Measurements from ENCODE around the gene PEX13. TPM values are rescaled to one million over a fixed set of nuclear protein-coding genes. Genes with fewer than 3 reads are reported as not detected.
"Not testable (repeated sequence)": the region's sequence is repeated elsewhere in the genome, so short reads cannot be mapped to it uniquely, and the experiment has no call there.

PEX13 gene
- total RNA-seq, 1 donor from 2014 or later, result 24.0 TPM

DNA sequence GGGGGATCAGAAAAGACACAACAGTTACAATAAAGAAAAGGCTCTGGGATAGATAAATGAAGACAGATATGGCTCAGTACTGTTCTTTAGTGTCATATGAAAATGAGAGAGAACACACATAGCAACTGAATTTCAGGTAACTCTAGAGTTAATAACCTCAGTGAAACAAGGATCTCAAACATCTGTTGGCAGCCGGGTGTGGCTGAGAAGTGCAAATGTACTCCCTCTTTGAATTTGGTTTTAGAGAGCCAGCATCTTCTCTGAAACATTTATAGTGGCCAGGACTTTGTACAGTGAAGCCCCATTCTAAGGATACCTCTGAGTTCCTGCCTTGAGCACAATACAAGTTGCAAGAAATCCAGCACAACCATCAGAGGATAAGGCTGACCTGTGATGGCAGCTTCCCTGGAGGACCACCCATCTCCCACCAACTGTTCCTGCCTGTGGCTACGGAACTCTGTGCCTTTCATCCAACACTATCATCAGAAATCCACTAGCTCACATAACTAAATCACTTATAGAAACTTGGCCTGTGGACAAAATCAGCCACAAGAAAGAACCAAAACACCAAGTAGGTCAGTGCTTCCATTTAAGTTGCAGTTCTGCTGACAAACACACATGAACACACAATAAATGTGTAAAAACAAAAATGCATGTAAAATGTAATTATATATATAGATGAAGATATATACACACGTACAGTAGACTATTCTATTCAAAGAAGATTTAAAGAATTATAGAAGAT is 37.3 kb upstream of the PEX13 start:
- no peaks in the 10 kb centered on the region for H3K9me3 ChIP-seq (ENCODE audit: control insufficient read depth in 3 of 3, low read length in 3 of 3)
- H3K4me3 ChIP-seq (ENCODE audit: low read length in 3 of 3), result no peak overlapping the region
- no peak overlapping the region for H3K27ac ChIP-seq (ENCODE audit: low read depth, low read length)
- peaks cover 0 to 3% (median 0%) of the 10 kb centered on the region in 3 donors for H3K36me3 ChIP-seq (ENCODE audit: control insufficient read depth in 3 of 3, insufficient read depth in 3 of 3, low read length in 3 of 3)
- H3K27me3 ChIP-seq (ENCODE audit: control insufficient read depth in 3 of 3, insufficient read depth in 3 of 3, low read length in 3 of 3), result no peaks in the 10 kb centered on the region
- H3K9ac ChIP-seq (ENCODE audit: low read depth in 1 of 3, low read length in 3 of 3), result no peak overlapping the region
- H3K4me1 ChIP-seq (ENCODE audit: control insufficient read depth in 3 of 3, insufficient read depth in 3 of 3, low read length in 3 of 3), result no peaks in the 10 kb centered on the region

DNA sequence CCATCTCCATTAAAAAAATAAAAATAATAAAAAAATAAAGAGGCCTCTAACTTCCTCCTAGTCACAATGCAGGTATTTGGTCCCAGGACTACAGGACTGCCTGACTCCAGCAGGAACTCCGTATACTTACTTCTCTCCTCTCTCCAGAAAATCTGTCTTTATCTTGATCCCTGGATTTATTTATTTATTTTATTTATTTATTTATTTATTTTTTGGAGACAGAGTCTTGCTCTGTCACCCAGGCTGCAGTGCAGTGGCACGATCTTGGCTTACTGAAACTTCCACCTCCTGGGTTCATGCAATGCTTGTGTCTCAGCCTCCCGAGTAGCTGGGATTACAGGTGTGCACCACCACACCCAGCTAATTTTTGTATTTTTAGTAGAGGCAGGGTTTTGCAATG is 35.5 kb upstream of the PEX13 start:
- H3K9ac ChIP-seq (ENCODE audit: low read depth in 1 of 3, low read length in 3 of 3); H3K27me3 ChIP-seq (ENCODE audit: control insufficient read depth in 3 of 3, insufficient read depth in 3 of 3, low read length in 3 of 3); H3K27ac ChIP-seq (ENCODE audit: low read depth, low read length); H3K36me3 ChIP-seq (ENCODE audit: control insufficient read depth in 3 of 3, insufficient read depth in 3 of 3, low read length in 3 of 3); H3K9me3 ChIP-seq (ENCODE audit: control insufficient read depth in 3 of 3, low read length in 3 of 3); H3K4me3 ChIP-seq (ENCODE audit: low read length in 3 of 3); H3K4me1 ChIP-seq (ENCODE audit: control insufficient read depth in 3 of 3, insufficient read depth in 3 of 3, low read length in 3 of 3): not testable (repeated sequence)

DNA sequence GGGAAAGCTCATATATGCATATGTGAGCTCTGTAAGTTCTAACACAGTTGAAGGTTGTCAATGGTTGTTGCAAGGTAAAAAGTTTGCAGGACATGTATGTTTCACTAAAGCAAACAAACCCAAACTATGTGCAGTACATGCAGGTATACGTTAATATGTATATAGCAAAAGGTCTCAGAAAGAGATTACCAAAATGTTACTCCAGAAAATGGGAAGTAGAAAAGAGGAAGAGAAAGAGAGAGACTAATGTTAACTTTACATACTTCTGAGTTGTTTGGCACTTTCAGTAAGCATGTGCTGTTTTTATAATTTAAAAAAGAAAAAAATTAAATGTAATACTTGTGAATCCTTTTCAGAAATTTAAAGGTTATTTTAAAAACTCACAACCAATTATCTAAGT is 32.8 kb upstream of the PEX13 start:
- Histone ChIP-seq H3K4me1 (ENCODE audit: control insufficient read depth in 3 of 3, insufficient read depth in 3 of 3, low read length in 3 of 3) (no peaks in the 10 kb centered on the region), H3K9ac (ENCODE audit: low read depth in 1 of 3, low read length in 3 of 3) (no peak overlapping the region), H3K27ac (ENCODE audit: low read depth, low read length) (no peak overlapping the region), H3K9me3 (ENCODE audit: control insufficient read depth in 3 of 3, low read length in 3 of 3) (no peaks in the 10 kb centered on the region), H3K4me3 (ENCODE audit: low read length in 3 of 3) (no peak overlapping the region), H3K36me3 (ENCODE audit: control insufficient read depth in 3 of 3, insufficient read depth in 3 of 3, low read length in 3 of 3) (no peaks in the 10 kb centered on the region), H3K27me3 (ENCODE audit: control insufficient read depth in 3 of 3, insufficient read depth in 3 of 3, low read length in 3 of 3) (no peaks in the 10 kb centered on the region)

DNA sequence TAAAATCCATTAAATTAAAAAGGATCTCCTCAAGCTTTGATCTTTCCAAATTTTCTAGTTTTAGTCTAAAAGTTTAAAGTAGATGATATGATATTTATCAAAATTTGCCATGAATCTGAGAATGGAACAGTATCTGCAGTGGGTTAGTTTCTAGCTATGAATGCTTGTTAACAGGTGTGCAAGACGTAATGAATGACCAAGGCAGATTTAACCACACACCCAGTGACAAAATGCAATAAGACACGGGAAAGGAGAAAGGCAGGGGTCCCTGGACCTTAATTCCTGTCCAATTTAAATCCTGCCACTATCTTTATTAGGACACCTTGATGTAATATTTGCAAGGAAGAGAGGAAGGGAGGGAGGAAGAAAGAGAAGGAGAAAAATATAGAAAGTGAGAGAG is 30.5 kb upstream of the PEX13 start:
- no peaks in the 10 kb centered on the region for H3K36me3 ChIP-seq (ENCODE audit: control insufficient read depth in 3 of 3, insufficient read depth in 3 of 3, low read length in 3 of 3)
- H3K9ac ChIP-seq (ENCODE audit: low read depth in 1 of 3, low read length in 3 of 3), result no peak overlapping the region
- no peak overlapping the region for H3K4me3 ChIP-seq (ENCODE audit: low read length in 3 of 3)
- no peak overlapping the region for H3K27ac ChIP-seq (ENCODE audit: low read depth, low read length)
- H3K27me3 ChIP-seq (ENCODE audit: control insufficient read depth in 3 of 3, insufficient read depth in 3 of 3, low read length in 3 of 3), result no peaks in the 10 kb centered on the region
- peaks cover 0 to 4% (median 0%) of the 10 kb centered on the region in 3 donors for H3K9me3 ChIP-seq (ENCODE audit: control insufficient read depth in 3 of 3, low read length in 3 of 3)
- no peaks in the 10 kb centered on the region for H3K4me1 ChIP-seq (ENCODE audit: control insufficient read depth in 3 of 3, insufficient read depth in 3 of 3, low read length in 3 of 3)

DNA sequence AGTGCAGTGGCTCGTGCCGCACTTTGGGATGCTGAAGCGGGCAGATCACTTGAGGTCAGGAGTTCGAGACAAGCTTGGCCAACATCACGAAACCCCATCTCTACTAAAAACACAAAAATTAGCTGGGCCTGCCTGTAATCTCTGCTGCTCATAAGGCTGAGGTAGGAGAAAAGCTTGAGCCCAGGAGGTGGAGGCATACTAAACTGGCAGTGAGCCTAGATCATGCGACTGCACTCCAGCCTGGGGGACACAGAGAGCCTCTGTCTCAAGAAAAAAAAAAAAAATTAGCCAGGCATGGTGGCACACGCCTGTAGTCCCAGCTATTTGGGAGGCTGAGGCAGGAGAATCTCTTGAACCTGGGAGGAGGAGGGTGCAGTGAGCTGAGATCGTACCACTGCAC is 29.9 kb upstream of the PEX13 start:
- H3K27ac ChIP-seq (ENCODE audit: low read depth, low read length); H3K4me1 ChIP-seq (ENCODE audit: control insufficient read depth in 3 of 3, insufficient read depth in 3 of 3, low read length in 3 of 3); H3K4me3 ChIP-seq (ENCODE audit: low read length in 3 of 3); H3K9ac ChIP-seq (ENCODE audit: low read depth in 1 of 3, low read length in 3 of 3); H3K36me3 ChIP-seq (ENCODE audit: control insufficient read depth in 3 of 3, insufficient read depth in 3 of 3, low read length in 3 of 3); H3K9me3 ChIP-seq (ENCODE audit: control insufficient read depth in 3 of 3, low read length in 3 of 3); H3K27me3 ChIP-seq (ENCODE audit: control insufficient read depth in 3 of 3, insufficient read depth in 3 of 3, low read length in 3 of 3): not testable (repeated sequence)

DNA sequence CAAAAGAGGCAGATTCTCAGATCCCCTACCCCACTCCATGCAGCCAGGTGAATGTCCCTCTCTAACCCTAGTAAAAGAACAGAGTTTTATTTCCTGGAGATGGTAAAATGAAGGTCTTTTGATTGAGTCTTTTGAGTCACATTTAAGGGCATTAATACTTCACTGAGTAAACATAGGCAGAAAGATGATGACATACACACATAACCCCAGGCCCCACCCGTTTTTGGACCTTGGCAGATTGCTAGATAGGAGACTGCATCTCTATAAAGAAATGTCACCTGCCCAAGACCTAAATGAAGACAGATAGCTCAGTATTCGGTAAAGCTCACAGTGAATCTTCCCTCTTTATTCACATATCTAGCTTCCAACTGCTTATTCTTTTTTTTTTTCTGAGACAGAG is 28.3 kb upstream of the PEX13 start:
- H3K27ac ChIP-seq (ENCODE audit: low read depth, low read length), result no peak overlapping the region
- H3K4me3 ChIP-seq (ENCODE audit: low read length in 3 of 3), result no peak overlapping the region
- H3K9ac ChIP-seq (ENCODE audit: low read depth in 1 of 3, low read length in 3 of 3), result no peak overlapping the region
- H3K27me3 ChIP-seq (ENCODE audit: control insufficient read depth in 3 of 3, insufficient read depth in 3 of 3, low read length in 3 of 3), result no peaks in the 10 kb centered on the region
- H3K9me3 ChIP-seq (ENCODE audit: control insufficient read depth in 3 of 3, low read length in 3 of 3), result peaks cover 0 to 4% (median 0%) of the 10 kb centered on the region in 3 donors
- no peaks in the 10 kb centered on the region for H3K4me1 ChIP-seq (ENCODE audit: control insufficient read depth in 3 of 3, insufficient read depth in 3 of 3, low read length in 3 of 3)
- H3K36me3 ChIP-seq (ENCODE audit: control insufficient read depth in 3 of 3, insufficient read depth in 3 of 3, low read length in 3 of 3), result no peaks in the 10 kb centered on the region

DNA sequence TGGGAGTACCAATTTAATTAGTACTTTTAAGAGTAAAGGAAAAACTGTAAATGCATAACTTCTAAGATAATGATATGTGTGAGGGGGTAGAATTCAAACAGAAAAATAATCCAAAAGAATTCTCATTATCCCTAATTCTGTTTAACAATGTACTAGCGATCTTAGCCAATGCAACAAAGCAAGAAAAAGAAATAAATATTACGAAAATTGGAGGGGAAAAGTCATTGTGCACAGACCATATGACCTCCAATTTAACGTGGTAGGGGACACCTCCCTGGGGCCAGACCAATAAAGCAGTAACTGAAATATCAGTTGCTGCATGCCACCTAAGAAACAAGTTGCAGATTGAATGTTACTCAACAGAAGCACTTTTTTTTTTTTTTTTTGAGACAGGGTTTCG is 25.9 kb upstream of the PEX13 start:
- Histone ChIP-seq H3K9me3 (ENCODE audit: control insufficient read depth in 3 of 3, low read length in 3 of 3) (peaks cover 0 to 4% (median 0%) of the 10 kb centered on the region in 3 donors), H3K4me1 (ENCODE audit: control insufficient read depth in 3 of 3, insufficient read depth in 3 of 3, low read length in 3 of 3) (no peaks in the 10 kb centered on the region), H3K27me3 (ENCODE audit: control insufficient read depth in 3 of 3, insufficient read depth in 3 of 3, low read length in 3 of 3) (no peaks in the 10 kb centered on the region), H3K9ac (ENCODE audit: low read depth in 1 of 3, low read length in 3 of 3) (no peak overlapping the region), H3K4me3 (ENCODE audit: low read length in 3 of 3) (no peak overlapping the region), H3K36me3 (ENCODE audit: control insufficient read depth in 3 of 3, insufficient read depth in 3 of 3, low read length in 3 of 3) (no peaks in the 10 kb centered on the region), H3K27ac (ENCODE audit: low read depth, low read length) (no peak overlapping the region)

DNA sequence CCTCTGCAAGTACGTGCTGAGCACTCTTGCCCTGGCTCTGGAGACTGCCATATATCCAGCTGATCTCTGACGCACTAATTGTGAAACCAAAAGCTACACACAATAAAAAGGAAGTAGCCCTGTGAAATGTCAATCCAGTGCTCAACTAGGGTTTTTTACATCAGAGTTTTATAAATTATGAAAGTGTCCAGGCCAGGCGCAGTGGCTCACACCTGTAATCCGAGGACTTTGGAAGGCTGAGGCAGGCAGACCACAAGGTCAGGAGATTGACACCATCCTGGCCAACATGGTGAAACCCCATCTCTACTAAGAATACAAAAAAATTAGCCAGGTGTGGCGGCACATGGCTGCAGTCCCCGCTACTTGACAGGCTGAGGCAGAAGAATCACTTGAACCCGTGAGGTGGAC is 24.5 kb upstream of the PEX13 start:
- H3K27me3 ChIP-seq (ENCODE audit: control insufficient read depth in 3 of 3, insufficient read depth in 3 of 3, low read length in 3 of 3), result no peaks in the 10 kb centered on the region
- H3K4me1 ChIP-seq (ENCODE audit: control insufficient read depth in 3 of 3, insufficient read depth in 3 of 3, low read length in 3 of 3), result no peaks in the 10 kb centered on the region
- peaks cover 0 to 4% (median 0%) of the 10 kb centered on the region in 3 donors for H3K9me3 ChIP-seq (ENCODE audit: control insufficient read depth in 3 of 3, low read length in 3 of 3)
- H3K36me3 ChIP-seq (ENCODE audit: control insufficient read depth in 3 of 3, insufficient read depth in 3 of 3, low read length in 3 of 3), result no peaks in the 10 kb centered on the region
- no peak overlapping the region for H3K9ac ChIP-seq (ENCODE audit: low read depth in 1 of 3, low read length in 3 of 3)
- no peak overlapping the region for H3K4me3 ChIP-seq (ENCODE audit: low read length in 3 of 3)
- no peak overlapping the region for H3K27ac ChIP-seq (ENCODE audit: low read depth, low read length)

DNA sequence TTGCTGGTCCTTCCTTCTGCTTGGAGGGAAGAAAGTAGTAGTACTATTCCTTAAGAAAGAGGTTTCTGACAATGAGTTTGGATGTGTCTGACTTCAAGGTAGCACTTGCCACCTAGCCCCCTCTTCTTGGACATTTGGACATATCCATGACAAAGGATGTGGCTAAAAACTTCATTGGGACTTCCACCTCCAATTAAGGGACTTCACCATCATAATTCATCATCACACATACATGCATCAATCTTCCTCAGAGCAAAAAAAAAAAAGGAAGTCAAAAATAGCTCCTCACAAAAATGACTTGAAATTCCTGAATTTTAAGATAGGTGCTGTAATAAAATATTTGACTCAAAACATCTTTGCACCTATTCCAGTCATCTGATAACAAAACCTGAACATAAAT is 23.4 kb upstream of the PEX13 start:
- no peak overlapping the region for H3K9ac ChIP-seq (ENCODE audit: low read depth in 1 of 3, low read length in 3 of 3)
- H3K9me3 ChIP-seq (ENCODE audit: control insufficient read depth in 3 of 3, low read length in 3 of 3), result peaks cover 0 to 4% (median 0%) of the 10 kb centered on the region in 3 donors
- H3K27ac ChIP-seq (ENCODE audit: low read depth, low read length), result no peak overlapping the region
- no peaks in the 10 kb centered on the region for H3K27me3 ChIP-seq (ENCODE audit: control insufficient read depth in 3 of 3, insufficient read depth in 3 of 3, low read length in 3 of 3)
- no peaks in the 10 kb centered on the region for H3K36me3 ChIP-seq (ENCODE audit: control insufficient read depth in 3 of 3, insufficient read depth in 3 of 3, low read length in 3 of 3)
- no peaks in the 10 kb centered on the region for H3K4me1 ChIP-seq (ENCODE audit: control insufficient read depth in 3 of 3, insufficient read depth in 3 of 3, low read length in 3 of 3)
- no peak overlapping the region for H3K4me3 ChIP-seq (ENCODE audit: low read length in 3 of 3)

DNA sequence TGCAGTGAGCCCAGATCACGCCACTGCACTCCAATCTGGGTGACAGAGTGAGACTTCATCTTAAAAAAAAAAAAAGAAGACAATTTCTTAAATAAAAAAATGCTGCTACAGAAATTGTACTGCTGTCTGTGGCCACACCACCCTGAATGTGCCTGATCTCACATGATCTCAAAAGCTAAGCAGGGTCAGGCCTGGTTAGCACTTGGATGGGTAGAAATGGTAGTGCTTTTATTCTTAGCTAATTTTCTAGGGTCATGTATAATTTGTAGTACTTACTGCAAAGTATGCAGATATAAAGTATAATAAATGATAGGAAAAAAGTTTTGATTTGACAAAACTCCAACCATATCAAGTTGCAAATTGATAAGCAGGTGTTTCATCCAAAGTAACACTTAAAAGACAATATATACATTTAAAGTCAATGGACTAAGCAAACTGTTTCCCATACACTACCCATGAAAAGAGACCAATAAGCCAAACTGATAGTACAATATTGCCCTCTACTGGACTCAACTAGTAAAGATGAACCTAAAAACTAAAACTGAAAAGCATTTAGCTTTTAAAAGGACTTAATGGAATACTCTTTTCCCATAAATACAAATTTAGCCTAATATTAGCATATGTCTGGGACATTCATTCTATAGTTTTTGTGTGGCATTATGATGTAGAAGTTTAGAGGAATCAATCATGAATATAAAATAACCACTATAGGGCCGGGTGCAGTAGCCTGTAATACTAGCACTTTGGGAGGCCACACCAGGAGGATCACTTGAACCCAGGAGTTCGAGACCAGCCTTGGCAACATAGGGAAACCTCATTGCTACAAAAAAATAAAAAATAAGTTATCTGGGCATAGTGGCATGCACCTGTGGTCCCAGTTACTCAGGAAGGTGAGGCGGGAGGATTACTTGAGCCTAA is 18.6 kb upstream of the PEX13 start:
- no peaks in the 10 kb centered on the region for H3K27me3 ChIP-seq (ENCODE audit: control insufficient read depth in 3 of 3, insufficient read depth in 3 of 3, low read length in 3 of 3)
- H3K4me1 ChIP-seq (ENCODE audit: control insufficient read depth in 3 of 3, insufficient read depth in 3 of 3, low read length in 3 of 3), result peaks cover 0 to 4% (median 0%) of the 10 kb centered on the region in 3 donors
- no peaks in the 10 kb centered on the region for H3K36me3 ChIP-seq (ENCODE audit: control insufficient read depth in 3 of 3, insufficient read depth in 3 of 3, low read length in 3 of 3)
- no peak overlapping the region for H3K27ac ChIP-seq (ENCODE audit: low read depth, low read length)
- no peak overlapping the region for H3K9ac ChIP-seq (ENCODE audit: low read depth in 1 of 3, low read length in 3 of 3)
- no peak overlapping the region for H3K4me3 ChIP-seq (ENCODE audit: low read length in 3 of 3)
- H3K9me3 ChIP-seq (ENCODE audit: control insufficient read depth in 3 of 3, low read length in 3 of 3), result no peaks in the 10 kb centered on the region

Data from skeletal muscle tissue (tissue), 4 donors.